Endothelial cell (in vitro differentiated cells): ENCODE results near the gene LDAF1. TPM values are rescaled to one million over a fixed set of nuclear protein-coding genes. Genes with fewer than 3 reads are reported as not detected.

Experiments
- DNase-seq: peaks from one replicate; pipeline ENCODE4 v3.0.0; 2021; ENCODE audit warnings: low spot score
- H3K27ac Mint-ChIP-seq: one replicate; pipeline ENCODE4 v1.8.0; 2021; ENCODE audit warnings: mixed read lengths, inconsistent platforms; ENCODE audit not compliant: unreplicated experiment
- H3K27me3 Mint-ChIP-seq: one replicate; pipeline ENCODE4 v1.8.0; 2021; ENCODE audit warnings: mild to moderate bottlenecking, moderate library complexity, mixed read lengths, inconsistent platforms; ENCODE audit not compliant: unreplicated experiment
- H3K36me3 Mint-ChIP-seq: one replicate; pipeline ENCODE4 v1.8.0; 2021; ENCODE audit warnings: mild to moderate bottlenecking, low read depth, mixed read lengths, inconsistent platforms; ENCODE audit not compliant: unreplicated experiment
- H3K4me1 Mint-ChIP-seq: one replicate; pipeline ENCODE4 v1.8.0; 2021; ENCODE audit warnings: mild to moderate bottlenecking, mixed read lengths, inconsistent platforms; ENCODE audit not compliant: unreplicated experiment
- H3K4me3 Mint-ChIP-seq: one replicate; pipeline ENCODE4 v1.8.0; 2021; ENCODE audit warnings: mild to moderate bottlenecking, mixed read lengths, inconsistent platforms; ENCODE audit not compliant: unreplicated experiment
- H3K9me3 Mint-ChIP-seq: one replicate; pipeline ENCODE4 v1.8.0; 2021; ENCODE audit warnings: mixed read lengths, inconsistent platforms; ENCODE audit not compliant: unreplicated experiment
- CTCF ChIP-seq: fragments of 200-600 bp; sonication (generic); IDR thresholded peaks from one replicate; pipeline ENCODE4 v1.5.0; 2021; ENCODE audit warnings: antibody characterized with exemption; ENCODE audit not compliant: unreplicated experiment
- total RNA-seq: library from RNA; stranded (reverse); fragmentation: NEBNext Ultra II Directional; extraction: Animal tissue kit (Norgen Biotek cat#: 25700); gene quantifications from one replicate; pipeline ENCODE4 v1.2.1, GENCODE V29; 2021; ENCODE audit not compliant: unreplicated experiment

LDAF1 gene
- total RNA-seq, 1 donor from 2014 or later = 27.9 TPM

GRCh38 chr16:21157632-21158031 lies 842 bp upstream of the LDAF1 start:
- no peaks in the 10 kb centered on the region for H3K9me3 Mint-ChIP-seq
- no peaks in the 10 kb centered on the region for H3K4me1 Mint-ChIP-seq
- no peak for DNase-seq
- peak overlapping the region; percentile 49 for H3K4me3 Mint-ChIP-seq
- H3K36me3 Mint-ChIP-seq = peaks cover 4% of the 10 kb centered on the region
- H3K27me3 Mint-ChIP-seq = peaks cover 6% of the 10 kb centered on the region
- no peak overlapping the region for H3K27ac Mint-ChIP-seq
- no peak for TF ChIP-seq CTCF

- no peak overlapping the region for H3K27ac Mint-ChIP-seq
- no peaks in the 10 kb centered on the region for H3K4me1 Mint-ChIP-seq
- no peak for TF ChIP-seq CTCF
Measured at GRCh38 chr16:21159281-21159951, 942 bp downstream of the LDAF1 start.

GRCh38 chr16:21160276-21160675 lies 1.8 kb downstream of the LDAF1 start:
- H3K27ac Mint-ChIP-seq = no peak overlapping the region
- peaks cover 10% of the 10 kb centered on the region for H3K36me3 Mint-ChIP-seq
- no peaks in the 10 kb centered on the region for H3K9me3 Mint-ChIP-seq
- no peak for TF ChIP-seq CTCF
- H3K27me3 Mint-ChIP-seq = peaks cover 6% of the 10 kb centered on the region
- H3K4me3 Mint-ChIP-seq = no peak overlapping the region
- no peak for DNase-seq
- H3K4me1 Mint-ChIP-seq = no peaks in the 10 kb centered on the region

More at GRCh38 chr16:21159281-21159951, 942 bp downstream of the LDAF1 start:
- DNase-seq = peak; percentile 22
- peaks cover 6% of the 10 kb centered on the region for H3K27me3 Mint-ChIP-seq
- no peaks in the 10 kb centered on the region for H3K9me3 Mint-ChIP-seq
- H3K36me3 Mint-ChIP-seq = peaks cover 5% of the 10 kb centered on the region
- peak overlapping the region; percentile 96 for H3K4me3 Mint-ChIP-seq

DNA sequence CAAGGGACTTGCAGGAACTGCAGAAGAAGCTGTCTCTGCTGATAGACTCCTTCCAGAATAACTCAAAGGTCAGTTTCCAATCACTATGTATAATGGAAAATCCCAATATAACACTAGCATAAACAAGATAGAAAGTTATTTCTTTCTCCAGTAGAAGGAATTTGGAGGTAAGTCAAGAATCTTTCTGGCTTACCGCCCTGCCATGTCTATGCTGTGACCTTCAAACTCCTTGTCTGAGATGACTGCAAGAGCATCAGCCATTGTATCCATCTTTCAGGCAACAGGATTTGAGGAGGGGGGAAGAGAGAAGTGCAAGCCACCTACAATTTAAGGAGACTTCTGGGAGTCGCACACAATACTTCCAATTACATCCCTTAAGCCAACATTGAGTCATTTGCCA lies 2.7 kb downstream of the LDAF1 start:
- H3K27me3 Mint-ChIP-seq = peaks cover 6% of the 10 kb centered on the region
- no peak overlapping the region for H3K27ac Mint-ChIP-seq
- H3K4me1 Mint-ChIP-seq = no peaks in the 10 kb centered on the region
- no peak for TF ChIP-seq CTCF
- H3K9me3 Mint-ChIP-seq = no peaks in the 10 kb centered on the region
- no peak overlapping the region for H3K4me3 Mint-ChIP-seq
- peaks cover 10% of the 10 kb centered on the region for H3K36me3 Mint-ChIP-seq
- DNase-seq = no peak

GRCh38 chr16:21162661-21163151 lies 4.2 kb downstream of the LDAF1 start:
- Mint-ChIP-seq H3K27me3 (peaks cover 6% of the 10 kb centered on the region), H3K9me3 (no peaks in the 10 kb centered on the region), H3K4me3 (no peak overlapping the region), H3K27ac (no peak overlapping the region), H3K36me3 (peaks cover 10% of the 10 kb centered on the region), H3K4me1 (no peaks in the 10 kb centered on the region)
- no peak for DNase-seq
- no peak for TF ChIP-seq CTCF
